MM.1S (cell line): ENCODE measurements around the gene GPR137C.

ENCODE experiments used
- CTCF ChIP-seq: fragments of 300-600 bp; sonication (generic); IDR thresholded peaks from 2 replicates; pipeline ENCODE4 v1.5.1; 2016; ENCODE audit warnings: antibody characterized with exemption, low read length, mixed read lengths
- EZH2 ChIP-seq: fragments of 300-600 bp; sonication (generic); optimal IDR thresholded peaks from 2 replicates; pipeline ENCODE3; 2017; ENCODE audit warnings: low read depth, mild to moderate bottlenecking, antibody characterized with exemption, low read length, mixed read lengths

- TF ChIP-seq CTCF = no peak
- no peak for TF ChIP-seq EZH2
Measured at GRCh38 chr14:52558688-52559087, 6.1 kb downstream of the GPR137C start.
